DOHH2 (cell line): Measurements from ENCODE around the gene ANKS1B.

ENCODE experiments used
- EZH2phosphoT487 ChIP-seq: fragments of 200-600 bp; sonication (generic); IDR thresholded peaks from 2 replicates; pipeline ENCODE4 v1.6.1; 2017; ENCODE audit warnings: borderline replicate concordance, mild to moderate bottlenecking, antibody characterized with exemption, low read length, moderate library complexity, mixed read lengths
- TF ChIP-seq, protein P1 (sequence below): fragments of 200-600 bp; sonication (generic); IDR thresholded peaks from one replicate; pipeline ENCODE4 v1.5.1; 2014; ENCODE audit warnings: antibody characterized with exemption, mild to moderate bottlenecking, low read depth, low read length; ENCODE audit not compliant: poor library complexity, severe bottlenecking

GRCh38 chr12:99670635-99671034 lies 314.1 kb downstream of the ANKS1B start:
- TF ChIP-seq, protein P1, sequence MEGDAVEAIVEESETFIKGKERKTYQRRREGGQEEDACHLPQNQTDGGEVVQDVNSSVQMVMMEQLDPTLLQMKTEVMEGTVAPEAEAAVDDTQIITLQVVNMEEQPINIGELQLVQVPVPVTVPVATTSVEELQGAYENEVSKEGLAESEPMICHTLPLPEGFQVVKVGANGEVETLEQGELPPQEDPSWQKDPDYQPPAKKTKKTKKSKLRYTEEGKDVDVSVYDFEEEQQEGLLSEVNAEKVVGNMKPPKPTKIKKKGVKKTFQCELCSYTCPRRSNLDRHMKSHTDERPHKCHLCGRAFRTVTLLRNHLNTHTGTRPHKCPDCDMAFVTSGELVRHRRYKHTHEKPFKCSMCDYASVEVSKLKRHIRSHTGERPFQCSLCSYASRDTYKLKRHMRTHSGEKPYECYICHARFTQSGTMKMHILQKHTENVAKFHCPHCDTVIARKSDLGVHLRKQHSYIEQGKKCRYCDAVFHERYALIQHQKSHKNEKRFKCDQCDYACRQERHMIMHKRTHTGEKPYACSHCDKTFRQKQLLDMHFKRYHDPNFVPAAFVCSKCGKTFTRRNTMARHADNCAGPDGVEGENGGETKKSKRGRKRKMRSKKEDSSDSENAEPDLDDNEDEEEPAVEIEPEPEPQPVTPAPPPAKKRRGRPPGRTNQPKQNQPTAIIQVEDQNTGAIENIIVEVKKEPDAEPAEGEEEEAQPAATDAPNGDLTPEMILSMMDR, result no peak
- no peak for TF ChIP-seq EZH2phosphoT487
